GM19238 (cell line): ENCODE results near the gene WHRN.
A peak's percentile ranks its signal among the peaks of the same experiment; 100 is the strongest.

Source experiments
- DNase-seq: peaks from one replicate; pipeline ENCODE4 v3.0.0; 2011; ENCODE audit warnings: low spot score; ENCODE audit not compliant: insufficient read length

The WHRN gene

GRCh38 chr9:114401344-114401743, 103.9 kb downstream of the WHRN start:
- DNase-seq: no peak

- DNase-seq: no peak
These were observed 104.5 kb downstream of the WHRN start for GRCh38 chr9:114400772-114401171.

- no peak for DNase-seq
These were observed 105.1 kb downstream of the WHRN start for GRCh38 chr9:114400219-114400618.

GRCh38 chr9:114399381-114399780, 105.9 kb downstream of the WHRN start:
- DNase-seq: no peak

- DNase-seq: peak; percentile 96
These were observed 107.2 kb downstream of the WHRN start for GRCh38 chr9:114397848-114398605.

GRCh38 chr9:114397219-114397847, 107.9 kb downstream of the WHRN start:
- no peak for DNase-seq

GRCh38 chr9:114396558-114397218, 108.6 kb downstream of the WHRN start:
- no peak for DNase-seq

GRCh38 chr9:114395768-114396167, 109.5 kb downstream of the WHRN start:
- no peak for DNase-seq

- no peak for DNase-seq
These were observed 110.0 kb downstream of the WHRN start for GRCh38 chr9:114395334-114395617.

GRCh38 chr9:114394523-114395333, 110.5 kb downstream of the WHRN start:
- no peak for DNase-seq

GRCh38 chr9:114392749-114393112, 112.5 kb downstream of the WHRN start:
- DNase-seq: no peak

GRCh38 chr9:114390952-114391351, 114.3 kb downstream of the WHRN start:
- no peak for DNase-seq

- no peak for DNase-seq
These were observed 115.5 kb downstream of the WHRN start for GRCh38 chr9:114389612-114390368.

- no peak for DNase-seq
These were observed 116.4 kb downstream of the WHRN start for GRCh38 chr9:114388764-114389375.

- no peak for DNase-seq
These were observed 117.0 kb downstream of the WHRN start for GRCh38 chr9:114388357-114388682.

GRCh38 chr9:114387680-114388356, 117.5 kb downstream of the WHRN start, which contains the start of gene AKNA:
Gene AKNA (minus strand): TSS chr9:114387982. CDS start chr9:114381333, 6,649 bp downstream.
- no peak for DNase-seq

- no peak for DNase-seq
These were observed 118.2 kb downstream of the WHRN start for GRCh38 chr9:114386886-114387679.

GRCh38 chr9:114386361-114386885, 118.8 kb downstream of the WHRN start:
- DNase-seq: no peak
